T-helper 1 cell treated with Interleukin-12 subunit alpha and Interleukin-12 subunit beta and Interleukin-4 antibody, amounts not matched to agents 30 ng/mL and 1 ng/mL, for 36 hours (primary cell): ENCODE results near the gene DTX1. TPM values are rescaled to one million over a fixed set of nuclear protein-coding genes. Genes with fewer than 3 reads are reported as not detected.

Experiments
- intact Hi-C: fragments of 100-400 bp; cut with micrococcal nuclease; formaldehyde crosslinking; loops from one replicate; pipeline ENCODE4 v1.15.1; 2024
- total RNA-seq: library from RNA; stranded (reverse); gene quantifications from 2 replicates; pipeline ENCODE4 v1.2.3, GENCODE V29; 2022

DTX1 gene
- 0.66 TPM in 1 of 2 replicates, not detected in the other for total RNA-seq

DNA sequence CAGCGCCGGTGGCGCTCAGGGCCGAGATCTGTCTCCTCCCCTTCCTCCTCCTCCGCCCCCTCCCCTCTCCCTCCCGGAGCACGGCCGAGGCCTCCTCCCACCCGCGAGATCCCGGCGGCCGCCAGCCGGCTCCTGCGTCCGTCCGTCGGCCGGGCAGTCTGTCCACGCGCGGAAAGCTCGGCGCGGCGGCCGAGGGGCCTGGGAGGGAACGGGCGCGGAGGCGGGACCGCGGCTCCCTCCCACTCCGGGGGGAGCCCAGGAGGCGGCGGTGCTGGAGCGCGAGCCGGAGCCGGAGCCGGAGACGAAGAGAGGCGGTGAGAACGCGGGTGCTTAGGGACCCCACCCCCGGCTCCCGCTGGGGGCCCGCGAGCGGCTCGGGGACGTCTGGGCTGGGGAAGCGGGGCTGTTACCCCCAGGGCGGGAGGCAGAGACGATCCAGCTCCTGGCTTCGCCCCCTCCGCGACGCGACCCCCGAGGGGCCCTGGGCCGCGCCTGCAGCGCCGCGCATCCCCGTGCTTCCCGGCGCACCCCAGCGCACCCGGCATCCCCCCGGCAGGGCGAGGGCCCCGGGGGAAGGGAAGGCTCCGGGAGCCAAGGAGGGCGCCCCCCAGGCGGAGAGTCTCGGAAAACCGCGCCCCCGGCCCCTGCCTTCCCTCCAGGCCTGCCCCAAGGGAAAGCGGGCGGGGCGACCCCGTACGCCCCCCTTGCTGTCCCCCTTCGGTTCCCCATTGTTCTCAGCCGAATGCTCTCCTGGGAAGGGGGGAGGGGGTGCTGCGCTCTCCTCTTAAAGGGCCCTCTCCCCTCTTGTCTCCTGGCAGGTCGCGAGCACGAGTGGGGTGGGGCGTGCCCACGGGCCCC is at the start of gene DTX1:
Gene DTX1, plus strand, starts transcription at position 100 of the 858 bp plus-strand sequence. CDS start 1,463 bp downstream, outside the sequence.
- intact Hi-C loops: no loop called here

DNA sequence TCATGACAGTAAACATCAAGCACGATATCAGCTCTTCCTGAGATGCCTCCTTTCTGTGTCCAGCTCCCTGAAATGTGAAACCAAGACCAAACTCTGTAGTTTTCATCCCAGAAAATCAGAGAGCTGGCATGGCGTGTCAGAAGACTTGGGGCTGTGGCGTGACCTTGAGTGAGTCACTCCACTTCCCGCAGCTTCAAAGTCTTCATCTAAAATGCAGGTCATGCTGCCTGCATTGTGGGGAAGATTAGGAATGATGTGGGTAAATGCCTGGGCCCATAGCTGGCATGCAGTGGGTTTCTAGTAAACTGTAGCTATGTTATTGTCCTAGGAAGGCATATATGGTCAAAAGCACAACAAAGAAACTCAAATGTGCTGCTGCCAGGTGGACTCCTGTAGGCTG is 49.4 kb upstream of the DTX1 start:
- intact Hi-C loops: no loop called here

DNA sequence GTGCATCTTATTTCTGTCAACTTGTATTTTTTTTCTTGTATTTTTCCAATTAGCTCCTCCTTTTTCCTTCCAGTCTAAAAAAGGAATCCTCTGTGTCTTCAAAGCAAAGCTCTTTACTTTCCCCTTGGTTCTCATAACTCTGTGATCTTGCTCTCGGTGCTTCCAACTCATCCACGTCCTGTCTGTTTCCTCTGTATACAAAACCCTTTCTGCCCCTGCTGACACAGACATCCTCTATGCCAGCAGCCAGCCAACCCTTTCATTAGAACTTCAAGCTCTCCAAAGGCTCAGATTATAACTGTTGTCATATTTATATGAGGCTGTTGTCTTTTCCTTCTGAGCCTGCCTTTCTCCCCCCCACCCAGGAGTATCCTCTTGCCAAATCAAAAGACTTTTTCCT is 45.8 kb upstream of the DTX1 start:
- intact Hi-C loops: no loop called here

DNA sequence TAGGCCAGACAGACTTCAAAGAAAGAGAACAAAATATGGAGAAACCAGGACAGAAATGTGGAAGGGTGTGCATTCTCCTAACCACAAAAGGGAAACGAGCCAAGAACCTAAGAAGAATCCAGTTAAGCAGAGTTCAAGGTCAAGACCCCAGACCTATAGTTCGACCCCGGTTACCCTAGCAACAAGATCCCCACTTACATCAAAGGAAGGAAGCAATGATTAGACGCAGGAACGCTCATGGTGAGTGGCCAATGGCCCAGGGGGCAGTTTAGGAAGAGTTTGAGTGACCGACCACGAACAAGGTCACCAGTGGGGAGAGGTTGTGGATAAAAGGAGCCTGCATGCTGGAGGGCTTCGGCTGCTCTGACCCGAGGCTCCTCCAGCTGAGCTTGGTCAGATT is 42.0 kb upstream of the DTX1 start:
- intact Hi-C loops: no loop called here

DNA sequence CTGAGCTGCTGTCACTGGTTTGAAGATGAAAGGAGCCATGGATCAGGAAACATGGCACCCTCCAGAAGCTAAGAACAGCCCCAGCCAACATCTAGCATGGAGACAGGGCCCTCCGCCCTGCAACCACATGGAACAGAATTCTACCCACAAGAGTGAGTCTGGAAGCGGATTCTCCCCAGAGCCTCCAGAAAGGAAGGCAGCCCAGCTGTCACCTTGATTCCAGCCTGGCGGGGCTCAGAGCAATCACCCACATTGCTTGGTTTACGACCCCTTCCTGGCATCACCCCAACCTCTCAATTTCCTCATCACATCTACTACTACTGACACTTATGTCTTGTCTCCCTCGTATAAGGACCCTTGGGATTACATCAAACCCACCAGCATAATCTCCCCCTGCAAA is 39.7 kb upstream of the DTX1 start:
- intact Hi-C loops: no loop called here

DNA sequence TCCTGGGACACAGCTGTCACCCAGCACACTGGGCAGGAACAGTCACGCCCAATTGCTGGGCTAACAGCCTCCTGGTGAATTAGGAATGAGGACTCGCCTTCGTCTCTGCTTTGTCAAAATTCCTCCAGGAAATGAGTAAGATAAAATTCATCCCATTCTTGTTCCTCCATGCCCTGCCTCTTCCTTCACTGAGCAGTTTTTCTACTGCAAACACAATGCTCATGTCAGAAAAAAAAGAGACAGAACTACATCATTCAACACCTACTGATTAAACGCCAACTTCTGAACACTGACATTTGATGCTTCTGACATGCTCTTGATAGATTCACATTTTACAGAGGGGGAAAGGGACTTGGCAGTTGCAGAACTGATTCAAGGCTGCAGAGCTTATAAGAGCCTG is 37.5 kb upstream of the DTX1 start:
- intact Hi-C loops: no loop called here

DNA sequence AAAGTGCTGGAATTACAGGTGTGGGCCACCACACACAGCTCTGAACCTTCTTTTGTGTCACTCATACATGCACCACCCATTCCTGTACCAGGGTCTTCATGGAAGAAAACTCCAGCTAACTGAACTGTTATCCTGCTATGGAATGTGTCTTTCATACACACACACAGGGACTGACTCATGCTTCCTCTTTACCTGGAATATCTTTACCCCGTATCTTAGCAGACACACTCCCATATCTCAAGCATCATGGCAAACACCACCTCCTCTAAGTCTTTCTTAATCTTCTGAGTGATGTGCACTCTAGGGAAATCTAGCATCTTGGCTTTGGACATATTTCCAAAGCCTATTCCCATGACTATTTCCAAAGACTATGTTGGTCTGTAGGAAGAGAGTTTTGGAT is 35.0 kb upstream of the DTX1 start:
- intact Hi-C loops: no loop called here

DNA sequence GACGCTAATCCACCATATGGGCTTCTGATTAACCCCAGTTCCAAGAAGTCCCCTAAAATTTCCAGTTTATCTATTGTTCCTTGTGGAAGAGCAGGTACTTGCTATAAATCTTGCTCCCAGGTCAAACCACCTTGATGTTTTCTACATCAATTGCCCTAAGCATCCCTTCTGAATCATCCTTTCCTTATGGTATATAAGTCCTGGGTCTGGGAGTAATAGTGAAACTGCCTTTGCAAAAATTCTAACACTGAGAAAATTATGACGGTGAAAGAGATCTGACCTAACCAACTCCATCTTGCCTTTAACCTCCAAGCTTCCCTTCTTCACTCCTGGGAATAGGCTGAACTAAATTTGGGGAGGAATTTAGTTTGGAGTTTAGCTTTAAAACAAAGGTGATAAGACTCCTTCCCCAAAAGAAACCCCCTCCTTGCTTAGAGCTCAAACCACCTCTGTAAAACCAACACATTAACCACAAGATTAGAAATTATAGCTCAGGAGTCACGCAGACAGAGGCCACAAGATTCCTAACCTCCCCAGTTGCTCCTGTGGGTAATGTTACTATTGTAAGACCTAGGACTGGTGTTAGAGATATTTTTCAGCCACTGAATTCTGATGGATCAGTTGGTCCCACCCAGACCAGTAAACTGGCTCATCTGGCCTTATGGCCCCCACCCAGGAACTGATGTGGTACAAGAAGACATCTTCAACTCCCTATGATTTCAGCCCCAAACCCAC is 33.8 kb upstream of the DTX1 start:
- intact Hi-C loops: no loop called here

DNA sequence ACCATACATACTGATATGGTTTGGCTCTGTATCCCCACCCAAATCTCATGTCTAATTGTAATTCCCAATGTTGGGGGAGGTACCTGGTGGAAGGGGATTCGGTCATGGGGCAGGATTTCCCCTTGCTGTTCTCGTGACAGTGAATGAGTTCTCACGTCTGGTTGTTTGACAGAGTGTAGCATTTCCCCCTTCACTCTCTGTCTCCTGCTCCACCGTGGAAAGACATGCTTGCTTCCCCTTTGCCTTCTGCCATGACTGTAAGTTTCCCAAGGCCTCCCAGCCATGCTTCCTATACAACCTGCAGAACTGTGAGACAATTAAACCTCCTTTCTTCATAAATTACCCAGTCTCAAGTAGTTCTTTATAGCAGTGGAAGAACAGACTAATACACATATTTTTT is 28.8 kb upstream of the DTX1 start:
- intact Hi-C loops: no loop called here

DNA sequence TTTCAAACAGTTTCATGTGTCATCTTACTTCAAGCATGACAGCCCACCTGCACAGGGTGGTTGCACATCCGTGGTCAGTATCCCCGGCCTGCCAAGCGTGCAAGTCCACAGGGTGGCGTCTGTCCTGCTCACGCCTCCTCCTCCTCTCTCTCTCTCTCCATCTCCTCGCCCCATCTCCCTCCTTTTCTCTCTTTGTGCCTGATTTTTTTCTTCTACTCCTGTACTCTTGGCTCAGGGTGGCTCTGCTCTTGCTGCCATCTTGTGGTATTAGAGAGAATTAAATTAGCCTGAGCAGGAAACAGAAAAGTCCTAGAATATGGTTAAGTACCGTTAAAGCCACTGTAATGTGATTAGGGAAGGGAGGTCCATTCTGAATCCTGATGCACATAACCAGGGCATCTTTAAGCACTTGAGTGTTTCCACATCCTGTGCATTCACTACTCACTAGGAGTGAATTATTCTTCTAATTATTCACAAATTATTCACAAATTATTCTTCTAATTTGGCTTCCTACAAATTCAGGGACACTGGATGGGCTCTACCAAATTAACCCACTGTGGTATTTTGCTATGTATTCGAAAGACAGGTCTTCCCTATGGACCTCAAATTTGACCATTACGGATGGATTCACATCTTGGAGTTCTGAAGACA is 25.5 kb upstream of the DTX1 start:
- intact Hi-C loops: loop anchor here (1.0 kb wide), 1 partner anchor 131 kb away; no protein-coding TSS in a partner anchor

DNA sequence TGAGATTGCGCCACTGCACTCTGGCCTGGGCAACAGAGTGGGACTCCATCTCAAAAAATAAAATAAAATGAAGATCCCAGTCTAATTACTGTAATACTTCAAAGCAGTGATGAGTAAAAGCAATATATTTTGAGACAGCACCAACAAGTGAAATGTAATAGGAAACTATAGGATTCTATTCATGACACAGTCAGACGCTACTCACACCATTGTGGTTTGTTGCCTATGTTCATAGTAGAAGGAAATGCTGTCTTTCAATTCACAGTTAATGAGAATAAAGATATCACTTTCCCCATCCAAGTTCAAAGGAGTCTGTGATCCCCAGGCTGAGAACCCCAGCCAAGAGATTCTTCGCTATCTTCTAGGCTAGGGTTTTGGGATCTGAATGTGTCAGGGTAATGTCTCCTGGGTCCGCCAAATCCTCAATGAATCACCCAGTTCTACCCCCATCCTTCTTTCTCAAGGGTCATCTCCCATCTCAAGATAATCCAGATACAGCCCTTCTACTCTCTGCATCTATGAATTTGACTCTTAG is 16.6 kb upstream of the DTX1 start:
- intact Hi-C loops: no loop called here

DNA sequence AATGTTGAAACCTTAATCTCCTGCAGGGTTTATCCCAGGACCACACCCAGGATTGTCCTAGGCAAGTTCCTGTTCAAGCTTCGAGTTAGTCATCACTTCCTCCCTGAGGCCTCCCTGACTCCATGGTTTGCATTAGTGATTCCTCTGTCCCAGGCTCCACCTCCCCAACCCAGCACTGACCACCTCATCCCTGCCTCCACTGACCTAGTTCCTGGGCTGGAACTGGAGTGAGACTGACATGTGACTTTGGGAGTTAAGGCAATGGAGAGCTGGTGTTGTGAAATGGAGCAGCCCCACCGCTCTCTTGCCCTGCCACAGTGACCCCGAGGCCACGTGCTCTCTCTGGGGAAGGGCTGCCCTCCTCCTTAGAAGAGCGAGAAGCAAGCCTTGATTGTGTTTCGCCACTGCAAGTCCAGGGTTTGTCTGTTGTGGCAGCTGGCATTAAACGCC is 15.8 kb upstream of the DTX1 start:
- intact Hi-C loops: no loop called here

DNA sequence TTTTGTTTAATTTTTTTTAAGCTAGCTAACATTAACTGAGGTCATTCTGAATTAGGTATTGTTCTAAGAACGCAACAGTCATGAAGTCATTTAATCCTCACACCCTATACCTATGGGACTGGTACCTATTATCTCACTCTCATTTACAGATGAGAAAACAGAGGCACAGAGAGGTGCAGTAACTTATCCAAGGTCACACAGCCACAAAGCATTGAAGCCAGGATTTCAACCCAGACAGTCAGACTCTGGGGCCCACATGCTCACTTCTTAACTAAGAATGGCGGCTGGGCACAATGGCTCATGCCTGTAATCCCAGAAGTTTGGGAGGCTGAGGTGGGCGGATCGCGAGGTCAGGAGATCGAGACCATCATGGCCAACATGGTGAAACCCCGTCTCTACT is 15.0 kb upstream of the DTX1 start:
- intact Hi-C loops: no loop called here

DNA sequence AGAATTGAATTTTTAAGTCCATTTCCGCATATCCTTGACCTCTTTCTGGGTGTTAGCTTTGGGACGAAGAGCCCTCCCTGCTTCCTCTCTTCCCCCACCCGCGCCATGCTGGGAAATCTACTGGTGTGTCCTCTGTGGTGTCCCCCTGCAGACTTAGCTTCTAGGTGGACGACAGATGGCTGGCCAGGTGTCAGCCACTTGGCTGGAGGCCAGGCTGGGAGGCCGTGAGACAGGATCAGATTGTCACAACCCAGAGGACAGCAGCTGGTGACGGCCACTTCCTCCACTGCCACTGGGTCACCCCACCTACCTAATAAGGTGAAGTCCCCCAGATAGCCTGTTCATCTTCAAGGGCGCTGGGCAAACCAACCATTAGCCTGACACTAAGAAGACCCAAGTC is 13.3 kb upstream of the DTX1 start:
- intact Hi-C loops: no loop called here

DNA sequence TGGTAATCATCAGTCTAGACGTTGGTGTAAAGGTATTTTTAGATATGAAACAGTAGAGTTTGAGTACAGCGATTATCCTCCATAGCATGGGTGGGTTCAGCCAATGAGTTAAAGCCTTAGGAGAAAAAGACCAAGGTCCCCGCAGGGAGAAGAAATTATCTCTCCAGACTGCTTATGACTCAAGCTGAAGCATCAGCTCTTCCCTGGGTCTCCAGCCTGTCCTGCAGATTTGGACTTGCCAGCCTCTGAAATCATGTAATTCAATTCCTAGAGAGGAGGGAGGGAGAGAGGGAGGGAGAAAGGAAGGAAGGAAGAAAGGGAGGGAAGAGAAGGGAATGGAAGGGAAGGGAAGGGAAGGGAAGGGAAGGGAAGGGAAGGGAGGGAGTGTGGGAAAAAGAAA is 12.0 kb upstream of the DTX1 start:
- intact Hi-C loops: no loop called here

DNA sequence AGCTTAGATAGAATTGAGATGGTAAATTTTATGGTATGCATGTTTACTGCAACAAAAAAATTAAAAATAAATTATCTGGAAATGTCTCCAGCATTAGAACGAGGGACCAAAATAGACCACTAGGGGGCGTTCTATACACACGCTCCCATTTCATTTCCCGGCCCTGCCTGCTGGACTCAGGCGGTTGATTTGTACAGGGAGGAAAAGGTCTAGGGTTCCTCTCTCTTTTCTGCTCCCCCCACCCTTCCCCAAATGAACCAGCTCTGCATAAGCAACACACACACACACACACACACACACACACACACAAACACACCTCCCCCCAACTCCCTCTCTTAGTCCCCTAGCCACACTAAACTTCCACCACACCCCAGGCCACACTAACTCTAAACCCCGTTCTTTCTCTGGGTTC is 7.8 kb upstream of the DTX1 start:
- intact Hi-C loops: loop anchor here (1.0 to 2.0 kb wide), 6 partner anchors 50 to 376 kb away; partner anchors contain the start of gene RASAL1

DNA sequence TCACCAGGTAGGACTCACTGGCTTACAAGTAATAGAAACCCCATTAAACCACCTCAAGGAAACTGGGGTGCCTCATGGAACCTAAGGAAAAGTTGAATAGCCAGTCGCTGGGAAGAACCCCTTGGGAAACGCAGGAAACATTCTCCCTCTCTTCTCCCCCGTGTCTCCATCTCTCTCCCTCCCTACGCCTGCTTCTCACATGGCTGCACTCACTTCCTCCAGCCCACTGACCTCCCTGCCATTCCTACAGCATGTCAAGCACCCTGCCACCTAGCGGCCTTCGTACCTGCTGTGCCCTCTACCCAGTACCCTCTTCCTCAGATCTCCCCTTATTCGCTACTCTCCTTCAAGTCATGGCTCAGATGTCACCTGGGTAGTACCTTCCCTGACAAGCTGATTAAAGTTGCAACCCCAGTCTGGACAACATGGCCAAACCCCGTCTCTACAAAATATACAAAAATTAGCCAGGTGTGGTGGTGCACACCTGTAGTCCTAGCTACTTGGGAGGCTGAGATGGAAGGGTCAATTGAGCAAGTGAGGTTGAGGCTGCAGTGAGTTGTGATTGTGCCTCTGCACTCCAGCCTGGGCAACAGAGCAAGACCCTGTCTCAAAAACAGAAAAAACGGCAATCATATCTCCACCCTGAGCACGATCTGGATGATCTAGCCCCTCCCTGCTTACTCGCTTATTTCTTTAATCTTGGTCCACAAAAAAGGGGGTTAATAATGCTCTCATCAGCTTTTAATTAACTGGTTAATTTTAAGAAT is 6.4 kb upstream of the DTX1 start:
- intact Hi-C loops: loop anchor here (2.0 kb wide), 2 partner anchors 57 to 375 kb away; no protein-coding TSS in a partner anchor

DNA sequence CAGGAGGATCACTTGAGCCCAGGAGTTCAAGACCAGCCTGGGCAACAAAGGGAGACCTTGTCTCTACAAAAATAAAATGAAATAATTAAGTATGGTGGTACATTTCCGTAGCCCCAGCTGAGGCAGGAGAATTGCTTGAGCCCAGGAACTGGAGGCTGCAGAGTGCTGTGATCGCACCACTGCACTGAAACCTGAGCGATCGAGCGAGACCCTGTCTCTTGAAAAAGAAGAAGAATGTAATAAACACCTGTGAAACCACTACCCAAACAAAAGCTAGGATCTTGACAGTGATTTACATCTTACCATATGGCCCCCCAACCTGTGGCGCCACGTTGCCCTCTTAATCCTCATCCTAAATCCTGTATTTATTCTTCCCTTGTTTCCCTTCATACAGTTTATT is 5.7 kb upstream of the DTX1 start:
- intact Hi-C loops: no loop called here

DNA sequence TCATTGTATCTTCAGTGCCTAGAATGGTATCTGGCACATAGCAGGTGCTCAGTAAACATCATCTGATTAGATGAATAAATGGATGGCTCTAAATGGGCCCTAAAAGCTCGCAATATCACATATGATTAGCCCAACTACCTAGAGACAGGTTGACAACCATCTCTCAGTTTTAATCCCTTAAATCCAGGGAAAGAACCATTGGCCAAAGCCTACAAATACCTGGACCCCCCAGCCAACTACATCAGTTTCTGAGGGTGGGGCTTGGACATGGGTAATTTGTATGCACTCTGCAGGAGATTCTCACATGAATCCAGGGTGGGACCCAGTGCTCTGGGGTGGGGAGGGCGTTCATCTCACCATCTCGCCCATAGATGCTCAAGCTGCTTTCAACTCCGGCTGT is 4.8 kb upstream of the DTX1 start:
- intact Hi-C loops: no loop called here

DNA sequence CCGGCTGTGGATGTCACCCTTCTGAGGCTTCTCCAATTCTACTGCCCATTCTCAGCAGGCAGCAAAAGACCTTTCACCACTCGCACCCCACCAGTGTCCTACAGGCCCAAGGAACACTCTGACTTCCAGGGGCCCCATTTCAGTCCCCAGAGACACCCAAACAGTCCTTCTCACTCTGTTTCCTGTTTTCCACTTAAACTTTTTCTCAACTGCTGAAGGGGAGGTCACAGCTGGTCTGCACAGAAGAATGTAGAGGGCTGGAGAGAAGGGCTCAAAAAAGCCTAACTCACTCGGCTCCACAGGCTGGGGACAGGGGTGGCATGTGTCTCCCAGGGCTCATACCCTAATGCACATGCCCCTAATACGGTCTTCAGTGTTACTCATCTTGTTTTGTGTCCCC is 4.2 kb upstream of the DTX1 start:
- intact Hi-C loops: no loop called here

DNA sequence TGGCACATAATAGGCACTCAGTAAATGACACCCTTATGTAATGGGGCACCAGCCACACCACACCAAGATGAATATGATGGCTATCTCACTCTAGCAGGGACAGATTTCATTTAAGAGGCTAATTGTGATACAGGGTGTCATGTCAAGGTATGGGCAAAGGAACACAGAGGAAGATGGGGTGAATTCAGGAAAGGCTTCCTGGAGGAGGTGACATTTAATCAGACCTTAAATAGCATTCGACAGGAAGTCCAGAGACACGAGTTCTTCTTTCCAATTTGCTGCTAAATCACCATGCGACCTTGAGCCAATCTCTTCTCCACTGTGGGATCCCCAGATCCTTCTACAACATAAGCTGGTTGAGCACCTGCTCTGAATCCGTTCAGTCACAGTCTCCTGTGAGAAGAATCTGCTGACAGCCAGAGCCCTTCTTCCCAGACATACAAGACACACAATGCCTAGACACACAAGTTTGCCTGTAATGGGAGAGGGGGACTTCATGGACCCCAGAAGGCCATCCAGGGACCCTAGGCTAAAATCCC is 1.5 kb upstream of the DTX1 start:
- intact Hi-C loops: no loop called here
